Progenitor cell of endocrine pancreas (in vitro differentiated cells): ENCODE data around the gene LRRC10B. TPM values are rescaled to one million over a fixed set of nuclear protein-coding genes. Genes with fewer than 3 reads are reported as not detected.
"Not testable (repeated sequence)": the region's sequence is repeated elsewhere in the genome, so short reads cannot be mapped to it uniquely, and the experiment has no call there.

Experiments
- DNase-seq: peaks from one replicate; pipeline ENCODE4 v3.0.0; 2021; ENCODE audit warnings: low spot score; ENCODE audit not compliant: unreplicated experiment
- H3K27ac Mint-ChIP-seq: 2 replicates; pipeline ENCODE4 v1.8.0; 2021; ENCODE audit warnings: mild to moderate bottlenecking, moderate library complexity, mixed read lengths
- H3K27me3 Mint-ChIP-seq: 2 replicates; pipeline ENCODE4 v1.8.0; 2021; ENCODE audit warnings: mixed read lengths
- H3K36me3 Mint-ChIP-seq: 2 replicates; pipeline ENCODE4 v1.8.0; 2022; ENCODE audit warnings: mixed read lengths; ENCODE audit not compliant: insufficient read depth
- H3K4me1 Mint-ChIP-seq: 2 replicates; pipeline ENCODE4 v1.8.0; 2021; ENCODE audit warnings: low read depth, mixed read lengths
- H3K4me3 Mint-ChIP-seq: 2 replicates; pipeline ENCODE4 v1.8.0; 2021; ENCODE audit warnings: low read depth, mild to moderate bottlenecking, moderate library complexity, mixed read lengths
- H3K9me3 Mint-ChIP-seq: 2 replicates; pipeline ENCODE4 v1.8.0; 2021; ENCODE audit warnings: low read depth, mixed read lengths
- CTCF ChIP-seq: fragments of 200-600 bp; sonication (generic); IDR thresholded peaks from one replicate; pipeline ENCODE4 v1.5.0; 2021; ENCODE audit warnings: antibody characterized with exemption, mild to moderate bottlenecking; ENCODE audit not compliant: unreplicated experiment
- long read RNA-seq: library from polyadenylated mRNA; unstranded; transcript quantifications from one replicate; pipeline ENCODE4 v2.0.0, GENCODE V29; 2020
- total RNA-seq: library from RNA; stranded (reverse); gene quantifications from 2 replicates; pipeline ENCODE4 v1.2.1, GENCODE V29; 2021

Gene LRRC10B
- total RNA-seq = 1.2 and 2.0 TPM in 2 replicates
- long read RNA-seq = 0 reads

GRCh38 chr11:61507962-61508861 lies at the start of gene LRRC10B:
TSS of gene LRRC10B (plus strand) at chr11:61508749. CDS start at chr11:61508999, 250 bp downstream.
- peaks cover 50% of the 10 kb centered on the region for H3K27me3 Mint-ChIP-seq
- no peaks in the 10 kb centered on the region for H3K36me3 Mint-ChIP-seq
- peak within 1 kb of the TSS; percentile 82 for H3K27ac Mint-ChIP-seq
- no peaks in the 10 kb centered on the region for H3K9me3 Mint-ChIP-seq
- peak within 1 kb of the TSS; percentile 56 for H3K4me3 Mint-ChIP-seq
- peak; percentile 21 for TF ChIP-seq CTCF
- H3K4me1 Mint-ChIP-seq = peaks cover 19% of the 10 kb centered on the region
- DNase-seq = peak; percentile 45

GRCh38 chr11:61460474-61460881 lies 48.1 kb upstream of the LRRC10B start:
- peaks cover 9% of the 10 kb centered on the region for H3K36me3 Mint-ChIP-seq
- no peak for DNase-seq
- no peak overlapping the region for H3K27ac Mint-ChIP-seq
- H3K27me3 Mint-ChIP-seq = no peaks in the 10 kb centered on the region
- H3K4me1 Mint-ChIP-seq = no peaks in the 10 kb centered on the region
- no peak for TF ChIP-seq CTCF
- no peak overlapping the region for H3K4me3 Mint-ChIP-seq
- no peaks in the 10 kb centered on the region for H3K9me3 Mint-ChIP-seq

GRCh38 chr11:61460986-61461385 lies 47.6 kb upstream of the LRRC10B start:
- Mint-ChIP-seq H3K27ac (peak overlapping the region; percentile 23), H3K36me3 (peaks cover 7% of the 10 kb centered on the region), H3K4me3 (no peak overlapping the region), H3K9me3 (no peaks in the 10 kb centered on the region), H3K4me1 (no peaks in the 10 kb centered on the region), H3K27me3 (no peaks in the 10 kb centered on the region)
- no peak for DNase-seq
- TF ChIP-seq CTCF = no peak

- not testable (repeated sequence) for H3K4me3 Mint-ChIP-seq, H3K4me1 Mint-ChIP-seq, H3K27ac Mint-ChIP-seq, DNase-seq, H3K36me3 Mint-ChIP-seq, H3K9me3 Mint-ChIP-seq, H3K27me3 Mint-ChIP-seq
These were observed 40.9 kb upstream of the LRRC10B start for GRCh38 chr11:61467602-61468001.

- no peaks in the 10 kb centered on the region for H3K27me3 Mint-ChIP-seq
- peaks cover 6% of the 10 kb centered on the region for H3K36me3 Mint-ChIP-seq
- no peaks in the 10 kb centered on the region for H3K9me3 Mint-ChIP-seq
- H3K4me1 Mint-ChIP-seq = no peaks in the 10 kb centered on the region
- H3K27ac Mint-ChIP-seq = no peak overlapping the region
- no peak overlapping the region for H3K4me3 Mint-ChIP-seq
- DNase-seq = no peak
- no peak for TF ChIP-seq CTCF
These were observed 40.5 kb upstream of the LRRC10B start for GRCh38 chr11:61468002-61468401.

- no peak for DNase-seq
- Mint-ChIP-seq H3K4me3 (no peak overlapping the region), H3K4me1 (no peaks in the 10 kb centered on the region), H3K9me3 (no peaks in the 10 kb centered on the region), H3K27ac (peak overlapping the region; percentile 24), H3K27me3 (no peaks in the 10 kb centered on the region), H3K36me3 (peaks cover 9% of the 10 kb centered on the region)
- no peak for TF ChIP-seq CTCF
These were observed 36.3 kb upstream of the LRRC10B start for GRCh38 chr11:61472282-61472681.
